ENCODE data around the gene SYNPR. TPM values are rescaled to one million over a fixed set of nuclear protein-coding genes. Genes with fewer than 3 reads are reported as not detected.
"Not testable (repeated sequence)": the region's sequence is repeated elsewhere in the genome, so short reads cannot be mapped to it uniquely, and the experiment has no call there.

Gene SYNPR
- not detected in 2 replicates for total RNA-seq (2014; rRNA removed; shearing (Covaris generic))

- DNase-seq (ENCODE audit: low read depth) = no peak
These were observed at the start of gene SYNPR for GRCh38 chr3:63278171-63279004. TSS of gene SYNPR (plus strand) at chr3:63278308.

- peak; percentile 42 for DNase-seq (ENCODE audit: low read depth)
These were observed 49.4 kb upstream of the SYNPR start for GRCh38 chr3:63228677-63229076.

GRCh38 chr3:63230146-63230545 is 48.0 kb upstream of the SYNPR start:
- DNase-seq (ENCODE audit: low read depth) = no peak

- no peak for DNase-seq (ENCODE audit: low read depth)
These were observed 46.5 kb upstream of the SYNPR start for GRCh38 chr3:63231643-63232042.

GRCh38 chr3:63232764-63233396 is 45.2 kb upstream of the SYNPR start:
- no peak for DNase-seq (ENCODE audit: low read depth)

- no peak for DNase-seq (ENCODE audit: low read depth)
These were observed 37.7 kb upstream of the SYNPR start for GRCh38 chr3:63240381-63240902.

- DNase-seq (ENCODE audit: low read depth) = no peak
These were observed 36.0 kb upstream of the SYNPR start for GRCh38 chr3:63242124-63242523.

- no peak for DNase-seq (ENCODE audit: low read depth)
These were observed 33.6 kb upstream of the SYNPR start for GRCh38 chr3:63244486-63244885.

GRCh38 chr3:63245726-63246241 is 32.3 kb upstream of the SYNPR start:
- no peak for DNase-seq (ENCODE audit: low read depth)

GRCh38 chr3:63248015-63248414 is 30.1 kb upstream of the SYNPR start:
- DNase-seq (ENCODE audit: low read depth) = no peak

- DNase-seq (ENCODE audit: low read depth) = no peak
These were observed 26.6 kb upstream of the SYNPR start for GRCh38 chr3:63251499-63251898.

- DNase-seq (ENCODE audit: low read depth) = not testable (repeated sequence)
These were observed 22.3 kb upstream of the SYNPR start for GRCh38 chr3:63255819-63256218.

- DNase-seq (ENCODE audit: low read depth) = no peak
These were observed 13.4 kb upstream of the SYNPR start for GRCh38 chr3:63264716-63265115.

GRCh38 chr3:63274359-63274758 is 3.7 kb upstream of the SYNPR start:
- DNase-seq (ENCODE audit: low read depth) = no peak

- no peak for DNase-seq (ENCODE audit: low read depth)
These were observed 1.1 kb downstream of the SYNPR start for GRCh38 chr3:63279005-63279841.

GRCh38 chr3:63287610-63288009 is 9.5 kb downstream of the SYNPR start:
- no peak for DNase-seq (ENCODE audit: low read depth)

- no peak for DNase-seq (ENCODE audit: low read depth)
These were observed 12.6 kb downstream of the SYNPR start for GRCh38 chr3:63290686-63291085.

- DNase-seq (ENCODE audit: low read depth) = no peak
These were observed 16.2 kb downstream of the SYNPR start for GRCh38 chr3:63294332-63294731.

- no peak for DNase-seq (ENCODE audit: low read depth)
These were observed 17.2 kb downstream of the SYNPR start for GRCh38 chr3:63295356-63295755.

- DNase-seq (ENCODE audit: low read depth) = no peak
These were observed 17.7 kb downstream of the SYNPR start for GRCh38 chr3:63295806-63296205.

GRCh38 chr3:63296249-63296648 is 18.1 kb downstream of the SYNPR start:
- no peak for DNase-seq (ENCODE audit: low read depth)

GRCh38 chr3:63303238-63303637 is 25.1 kb downstream of the SYNPR start:
- DNase-seq (ENCODE audit: low read depth) = no peak

Measured in M059J (cell line).